AG04449 (cell line): ENCODE data around the gene BICD2.
A peak's percentile ranks its signal among the peaks of the same experiment; 100 is the strongest.

Source experiments
- CTCF ChIA-PET: fragments of 350-600 bp; formaldehyde crosslinking; extraction: SDS; loops from one replicate; lab custom pipeline; 2021; ENCODE audit warnings: antibody characterized with exemption; lab: Yijun Ruan, JAX
- POLR2A ChIA-PET: fragments of 400-600, 350-600 bp; formaldehyde crosslinking; extraction: SDS; loops from one replicate; lab custom pipeline; 2020; ENCODE audit warnings: antibody characterized with exemption, inconsistent platforms; lab: Yijun Ruan, JAX
- DNase-seq: peaks from one replicate; pipeline ENCODE4 v3.0.0-alpha.2; 2010; ENCODE audit warnings: low read depth, low spot score
- H3K4me3 ChIP-seq: 2 replicates; pipeline ENCODE4 v1.5.1; 2011; ENCODE audit warnings: low read depth, mild to moderate bottlenecking, control low read depth, low read length
- CTCF ChIP-seq: IDR thresholded peaks from one replicate; pipeline ENCODE4 v1.5.1; 2011; ENCODE audit warnings: mild to moderate bottlenecking, moderate library complexity, low read length, control low read depth, inconsistent platforms; ENCODE audit not compliant: insufficient read depth; ENCODE audit errors: missing control alignments

BICD2 gene

GRCh38 chr9:92767066-92768054 is 2.7 kb upstream of the BICD2 start:
- no peak for TF ChIP-seq CTCF
- H3K4me3 ChIP-seq, result no peak overlapping the region
- DNase-seq, result no peak
- POLR2A ChIA-PET, result interaction anchor here (0.5 kb wide), 1 partner anchor 9 kb away, joined by 4 read pairs; no protein-coding TSS in a partner anchor
- CTCF ChIA-PET, result interaction anchor here (1.0 to 1.6 kb wide), 4 partner anchors 12 to 27 kb away, joined by 3 to 11 read pairs (median 3); no protein-coding TSS in a partner anchor

GRCh38 chr9:92764988-92765936 is 629 bp upstream of the BICD2 start:
- CTCF ChIA-PET, result interaction anchor here (0.6 to 2.0 kb wide), 18 partner anchors 9 to 625 kb away, joined by 3 to 13 read pairs (median 4); no protein-coding TSS in a partner anchor

GRCh38 chr9:92763721-92764380 is 782 bp downstream of the BICD2 start:
- ChIA-PET CTCF (interaction anchor here (0.6 to 2.0 kb wide), 8 partner anchors 11 to 623 kb away, joined by 3 to 7 read pairs (median 3); no protein-coding TSS in a partner anchor), POLR2A (no interaction called here)
- no peak for TF ChIP-seq CTCF
- H3K4me3 ChIP-seq, result peak overlapping the region; percentile 97
- DNase-seq, result no peak

More at GRCh38 chr9:92764988-92765936, 629 bp upstream of the BICD2 start:
- DNase-seq, result peak; percentile 77
- peak overlapping the region; percentile 74 for H3K4me3 ChIP-seq
- POLR2A ChIA-PET, result interaction anchor here (0.6 kb wide), 1 partner anchor 463 kb away, joined by 3 read pairs; no protein-coding TSS in a partner anchor
- TF ChIP-seq CTCF, result peak; percentile 98

- CTCF ChIA-PET, result interaction anchor here (0.6 to 1.9 kb wide), 4 partner anchors 17 to 98 kb away, joined by 3 to 4 read pairs (median 3); no protein-coding TSS in a partner anchor
- POLR2A ChIA-PET, result no interaction called here
- no peak for DNase-seq
- H3K4me3 ChIP-seq, result peak overlapping the region; percentile 97
- TF ChIP-seq CTCF, result no peak
Measured at GRCh38 chr9:92762781-92763708, 1.6 kb downstream of the BICD2 start.

- TF ChIP-seq CTCF, result no peak
- peak overlapping the region; percentile 97; the same call in 1 of the 2 replicates for H3K4me3 ChIP-seq
- POLR2A ChIA-PET, result no interaction called here
- CTCF ChIA-PET, result no interaction called here
- no peak for DNase-seq
Measured at GRCh38 chr9:92762196-92762595, 2.4 kb downstream of the BICD2 start.
